ENCODE results near the gene LANCL2.

The LANCL2 gene

GRCh38 chr7:55362927-55363326 is 2.2 kb upstream of the LANCL2 start:
- no peak overlapping the region for H3K4me3 ChIP-seq (ENCODE audit: low read depth, low read length)
- TF ChIP-seq CTCF (IDR thresholded peaks at IDR 0.05; ENCODE audit: borderline replicate concordance, insufficient read depth, low read depth, low read length): no peak

GRCh38 chr7:55363386-55364170 is 1.6 kb upstream of the LANCL2 start:
- H3K4me3 ChIP-seq (ENCODE audit: low read depth, low read length): no peak overlapping the region
- TF ChIP-seq CTCF (IDR thresholded peaks at IDR 0.05; ENCODE audit: borderline replicate concordance, insufficient read depth, low read depth, low read length): no peak

GRCh38 chr7:55365675-55366460 is 731 bp downstream of the LANCL2 start:
- peak overlapping the region; percentile 76 for H3K4me3 ChIP-seq (ENCODE audit: low read depth, low read length)
- peak; percentile 39 for TF ChIP-seq CTCF (IDR thresholded peaks at IDR 0.05; ENCODE audit: borderline replicate concordance, insufficient read depth, low read depth, low read length)

GRCh38 chr7:55366461-55367070 is 1.4 kb downstream of the LANCL2 start:
- TF ChIP-seq CTCF (IDR thresholded peaks at IDR 0.05; ENCODE audit: borderline replicate concordance, insufficient read depth, low read depth, low read length): no peak
- H3K4me3 ChIP-seq (ENCODE audit: low read depth, low read length): peak overlapping the region; percentile 76

GRCh38 chr7:55367283-55367840 is 2.2 kb downstream of the LANCL2 start:
- peak overlapping the region; percentile 76 for H3K4me3 ChIP-seq (ENCODE audit: low read depth, low read length)
- no peak for TF ChIP-seq CTCF (IDR thresholded peaks at IDR 0.05; ENCODE audit: borderline replicate concordance, insufficient read depth, low read depth, low read length)

DNA sequence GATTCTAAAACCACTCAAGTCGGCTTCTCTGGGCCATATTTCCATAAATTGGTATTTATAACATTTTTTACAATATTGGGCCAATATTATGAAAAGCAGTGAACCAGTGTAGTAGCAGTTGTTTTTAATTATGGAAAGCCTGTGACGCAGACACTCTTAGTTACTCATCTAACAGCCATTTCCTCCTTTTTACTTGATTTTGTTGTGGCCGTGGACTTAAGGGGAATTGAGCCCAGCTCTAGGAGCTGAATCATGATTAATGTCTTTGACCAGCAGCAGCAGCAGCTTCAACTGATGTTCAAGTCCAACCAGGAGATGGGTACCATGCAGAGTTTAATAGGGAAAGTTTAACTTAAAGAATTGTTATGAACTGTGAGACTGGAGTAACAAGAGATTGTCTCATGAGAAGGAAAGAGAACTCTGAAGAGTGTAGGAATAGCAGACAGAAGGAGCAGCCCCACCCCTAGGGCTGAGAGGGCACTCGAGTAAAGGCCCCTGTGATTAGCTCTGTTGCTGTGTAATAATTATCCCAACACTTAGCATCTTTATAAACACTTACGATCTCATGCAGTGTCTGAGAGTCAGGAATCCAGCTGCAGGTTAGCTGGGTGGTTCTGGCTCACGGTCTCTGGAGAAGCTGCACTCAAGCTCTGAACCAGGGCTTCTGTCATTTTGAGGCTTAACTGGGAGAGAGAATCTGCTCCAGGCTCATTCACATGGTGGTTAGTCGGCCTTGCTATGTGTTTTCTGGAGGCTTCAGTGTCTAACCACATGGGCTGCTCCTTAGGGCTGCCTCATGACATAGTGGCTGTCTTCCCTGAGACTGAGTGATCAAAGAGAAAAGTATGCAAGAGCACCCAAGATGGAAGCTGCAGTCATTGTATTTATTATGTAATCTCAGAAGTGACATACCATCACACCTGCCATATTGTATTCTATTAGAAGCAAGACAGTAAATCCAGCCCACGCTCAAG is 4.6 kb downstream of the LANCL2 start:
- H3K4me3 ChIP-seq (ENCODE audit: low read depth, low read length): no peak overlapping the region
- TF ChIP-seq CTCF (IDR thresholded peaks at IDR 0.05; ENCODE audit: borderline replicate concordance, insufficient read depth, low read depth, low read length): no peak

Measured in GM12875 (cell line).